ENCODE measurements around the gene LARP4.

DNA sequence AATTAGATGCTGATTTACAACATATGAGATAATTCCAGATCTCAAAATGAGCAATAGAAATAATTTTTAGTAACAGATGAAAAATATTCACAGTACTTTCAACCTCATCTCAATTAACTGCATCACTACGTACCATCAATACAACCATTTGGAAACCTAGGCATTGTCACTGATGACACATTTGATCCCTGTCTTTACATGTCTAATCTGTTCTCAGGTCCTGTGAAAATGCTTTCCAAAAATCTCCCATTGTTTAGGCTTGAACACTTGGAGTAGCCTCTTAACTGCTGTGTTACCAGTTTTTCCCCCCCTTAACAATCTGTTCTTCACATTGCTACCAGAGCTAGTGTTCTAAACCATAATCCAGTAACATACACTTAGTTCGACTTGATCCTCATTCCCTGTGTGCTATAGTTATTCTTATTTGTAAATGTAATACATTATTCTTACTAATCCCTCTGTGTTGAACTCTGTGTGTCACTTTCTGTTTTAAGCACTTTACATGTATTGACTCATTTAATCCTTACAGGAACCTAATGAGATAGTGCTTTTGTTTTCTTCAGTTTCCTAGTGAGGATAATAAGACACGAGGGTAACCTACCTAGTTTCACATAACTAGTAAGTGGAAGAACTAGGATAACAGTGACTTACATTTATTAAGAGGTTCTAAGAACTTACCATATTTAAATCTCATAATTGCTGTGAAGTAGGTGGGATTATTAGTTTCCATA is 41.7 kb downstream of the LARP4 start:
- TF ChIP-seq, protein P1, sequence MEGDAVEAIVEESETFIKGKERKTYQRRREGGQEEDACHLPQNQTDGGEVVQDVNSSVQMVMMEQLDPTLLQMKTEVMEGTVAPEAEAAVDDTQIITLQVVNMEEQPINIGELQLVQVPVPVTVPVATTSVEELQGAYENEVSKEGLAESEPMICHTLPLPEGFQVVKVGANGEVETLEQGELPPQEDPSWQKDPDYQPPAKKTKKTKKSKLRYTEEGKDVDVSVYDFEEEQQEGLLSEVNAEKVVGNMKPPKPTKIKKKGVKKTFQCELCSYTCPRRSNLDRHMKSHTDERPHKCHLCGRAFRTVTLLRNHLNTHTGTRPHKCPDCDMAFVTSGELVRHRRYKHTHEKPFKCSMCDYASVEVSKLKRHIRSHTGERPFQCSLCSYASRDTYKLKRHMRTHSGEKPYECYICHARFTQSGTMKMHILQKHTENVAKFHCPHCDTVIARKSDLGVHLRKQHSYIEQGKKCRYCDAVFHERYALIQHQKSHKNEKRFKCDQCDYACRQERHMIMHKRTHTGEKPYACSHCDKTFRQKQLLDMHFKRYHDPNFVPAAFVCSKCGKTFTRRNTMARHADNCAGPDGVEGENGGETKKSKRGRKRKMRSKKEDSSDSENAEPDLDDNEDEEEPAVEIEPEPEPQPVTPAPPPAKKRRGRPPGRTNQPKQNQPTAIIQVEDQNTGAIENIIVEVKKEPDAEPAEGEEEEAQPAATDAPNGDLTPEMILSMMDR (IDR thresholded peaks at IDR 0.05): no peak
- TF ChIP-seq POLR2A (IDR thresholded peaks at IDR 0.05): no peak

Measured in gastroesophageal sphincter (tissue), 3 donors.